ENCODE measurements around the gene LST1.

LST1 gene

DNA sequence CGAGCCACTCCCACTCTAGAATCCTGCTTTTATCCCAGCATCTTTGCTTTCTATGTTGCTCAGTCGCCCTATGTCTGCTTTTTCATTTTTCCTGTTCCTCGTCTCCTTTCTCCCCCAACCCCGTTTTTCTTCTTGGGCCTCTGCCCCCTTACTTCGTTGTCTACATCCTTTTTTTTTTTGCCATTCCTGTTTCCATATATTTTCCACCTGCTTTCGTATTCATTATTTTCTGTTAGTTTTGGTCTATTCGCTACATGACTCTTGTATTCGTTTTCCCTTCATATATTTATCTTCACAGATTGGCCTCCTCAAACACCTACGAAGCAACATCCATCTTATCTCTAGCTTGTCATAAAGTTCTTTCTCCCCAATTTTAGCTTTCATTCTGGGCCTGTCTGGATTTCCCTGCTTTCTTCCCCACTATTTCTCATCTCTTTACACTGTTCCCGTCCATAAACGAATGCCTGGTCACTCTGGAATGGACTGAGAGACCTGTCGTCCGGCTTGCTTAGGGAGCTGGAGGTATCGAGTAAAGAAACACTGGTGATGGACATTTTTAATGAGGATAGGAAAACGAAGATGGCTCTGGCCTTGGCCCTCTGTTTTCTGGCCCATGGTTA is 35.4 kb downstream of the LST1 start:
- peak; percentile 58 for DNase-seq

GRCh38 chr6:31621991-31622390 is 35.9 kb downstream of the LST1 start:
- DNase-seq: no peak

GRCh38 chr6:31622684-31623091 is 36.6 kb downstream of the LST1 start:
- DNase-seq: no peak

DNA sequence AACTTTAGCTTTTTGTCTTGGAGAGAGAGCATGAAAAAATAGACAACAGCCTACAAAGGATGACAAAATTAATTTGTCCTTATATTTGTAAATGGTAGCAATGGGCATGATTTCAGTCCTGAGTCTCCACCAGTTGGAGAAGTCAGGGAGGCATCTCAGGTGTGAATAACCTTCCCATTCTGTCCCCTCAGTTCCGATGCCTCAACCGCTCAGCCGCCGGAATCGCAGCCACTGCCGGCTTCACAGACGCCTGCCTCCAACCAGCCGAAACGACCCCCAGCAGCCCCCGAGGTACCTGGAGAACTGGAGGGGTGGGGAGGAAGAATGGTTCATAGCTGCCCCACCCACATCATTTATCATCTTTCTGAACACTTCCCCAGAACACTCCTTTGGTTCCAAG is 38.0 kb downstream of the LST1 start:
- no peak for DNase-seq

- DNase-seq: no peak
These were observed 40.9 kb downstream of the LST1 start for GRCh38 chr6:31626952-31627351.

GRCh38 chr6:31627690-31628287 is 41.7 kb downstream of the LST1 start:
- no peak for DNase-seq

GRCh38 chr6:31629014-31629413 is 42.9 kb downstream of the LST1 start:
- DNase-seq: no peak

DNA sequence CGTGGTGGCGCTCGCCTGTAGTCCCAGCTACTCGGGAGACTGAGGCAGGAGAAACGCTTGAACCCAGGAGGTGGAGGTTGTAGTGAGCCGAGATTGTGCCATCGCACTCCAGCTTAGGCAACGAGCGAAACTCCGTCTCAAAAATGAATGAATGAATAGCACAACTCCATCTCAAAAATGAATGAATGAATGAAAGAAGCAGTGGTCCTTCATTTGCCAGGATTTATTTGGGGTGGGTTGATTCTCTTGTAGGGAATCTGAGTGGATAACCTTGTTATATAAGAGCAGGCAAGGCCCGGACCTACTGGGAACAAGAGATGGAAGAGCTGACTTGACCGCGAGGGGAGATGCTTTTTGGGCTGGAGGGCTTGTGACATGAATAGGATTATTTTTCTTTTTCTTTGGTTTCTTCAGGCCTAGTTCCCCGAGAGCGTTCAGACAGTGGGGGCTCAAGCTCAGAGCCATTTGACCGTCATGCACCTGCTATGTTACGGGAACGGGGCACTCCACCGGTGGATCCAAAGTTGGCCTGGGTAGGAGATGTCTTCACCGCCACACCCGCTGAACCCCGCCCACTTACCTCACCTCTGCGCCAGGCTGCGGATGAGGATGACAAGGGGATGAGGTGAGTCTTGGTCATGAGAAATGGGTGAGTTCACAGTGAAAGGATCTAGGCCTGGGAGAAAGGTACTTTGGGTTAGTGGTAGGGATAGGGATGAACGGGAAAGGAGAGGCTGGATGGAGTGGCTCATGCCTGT is 44.3 kb downstream of the LST1 start:
- no peak for DNase-seq

DNA sequence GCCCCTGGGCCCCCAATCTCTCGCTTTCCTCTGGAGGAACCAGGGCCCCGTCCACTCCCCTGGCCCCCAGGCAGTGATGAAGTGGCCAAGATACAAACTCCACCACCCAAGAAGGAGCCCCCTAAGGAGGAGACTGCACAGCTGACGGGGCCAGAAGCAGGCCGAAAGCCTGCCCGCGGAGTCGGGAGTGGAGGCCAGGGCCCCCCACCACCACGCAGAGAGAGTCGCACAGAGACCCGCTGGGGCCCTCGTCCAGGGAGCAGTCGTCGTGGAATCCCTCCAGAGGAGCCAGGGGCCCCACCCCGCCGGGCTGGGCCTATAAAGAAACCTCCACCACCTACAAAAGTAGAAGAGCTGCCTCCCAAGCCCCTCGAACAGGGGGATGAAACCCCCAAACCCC is 45.1 kb downstream of the LST1 start:
- DNase-seq: no peak

GRCh38 chr6:31631681-31632278 is 45.7 kb downstream of the LST1 start:
- DNase-seq: no peak

GRCh38 chr6:31632279-31632946 is 46.3 kb downstream of the LST1 start:
- DNase-seq: no peak

GRCh38 chr6:31633447-31633846 is 47.4 kb downstream of the LST1 start:
- DNase-seq: no peak

- DNase-seq: no peak
These were observed 48.1 kb downstream of the LST1 start for GRCh38 chr6:31634131-31634530.

- DNase-seq: no peak
These were observed 49.0 kb downstream of the LST1 start for GRCh38 chr6:31634969-31635575.

GRCh38 chr6:31636698-31637596 is 50.9 kb downstream of the LST1 start:
- no peak for DNase-seq

All from OCI-M1 (cell line).